Measurements from ENCODE around the gene GPN2. TPM values are rescaled to one million over a fixed set of nuclear protein-coding genes. Genes with fewer than 3 reads are reported as not detected.
A peak's percentile ranks its signal among the peaks of the same experiment; 100 is the strongest.
"Not testable (repeated sequence)": the region's sequence is repeated elsewhere in the genome, so short reads cannot be mapped to it uniquely, and the experiment has no call there.

GPN2 gene
- total and polyA plus RNA-seq, 8 donors = 9.4 to 14.2 (median 11.5) TPM

DNA sequence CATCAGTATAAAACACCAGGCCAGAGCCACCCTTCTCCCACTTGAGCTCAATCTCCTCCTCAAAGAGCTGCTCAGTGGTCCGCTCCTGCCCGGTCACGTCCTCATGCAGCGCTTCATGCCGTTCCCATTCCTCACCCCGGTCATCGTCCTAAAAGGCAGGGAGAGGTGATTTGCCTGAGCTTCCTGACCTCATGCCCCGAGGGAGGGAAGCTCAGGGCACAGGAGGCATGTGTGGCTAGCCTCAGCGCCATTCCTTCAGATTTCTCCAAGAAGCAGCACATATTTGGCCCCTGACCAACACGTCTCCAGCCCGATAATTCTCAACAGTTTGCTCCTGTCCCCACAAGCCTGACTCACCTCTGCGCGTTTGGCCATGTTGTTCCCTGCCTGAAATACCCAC, 4.2 kb upstream of the GPN2 start:
- Histone ChIP-seq H3K4me1 (peaks cover 3 to 8% (median 5%) of the 10 kb centered on the region in 3 donors), H3K27me3 (no peaks in the 10 kb centered on the region), H3K36me3 (peaks cover 0 to 35% (median 6%) of the 10 kb centered on the region in 3 donors), H3K9me3 (no peaks in the 10 kb centered on the region), H3K4me3 (no peak overlapping the region), H3K27ac (no peak overlapping the region)
- WGBS, 2 donors = 92 to 93% methylated on average over 13 of the region's 13 CpGs
- no peak for DNase-seq
- ATAC-seq = no peak
- intact Hi-C loops (cut with DNase I) = no loop called here
- TF ChIP-seq, protein P1, sequence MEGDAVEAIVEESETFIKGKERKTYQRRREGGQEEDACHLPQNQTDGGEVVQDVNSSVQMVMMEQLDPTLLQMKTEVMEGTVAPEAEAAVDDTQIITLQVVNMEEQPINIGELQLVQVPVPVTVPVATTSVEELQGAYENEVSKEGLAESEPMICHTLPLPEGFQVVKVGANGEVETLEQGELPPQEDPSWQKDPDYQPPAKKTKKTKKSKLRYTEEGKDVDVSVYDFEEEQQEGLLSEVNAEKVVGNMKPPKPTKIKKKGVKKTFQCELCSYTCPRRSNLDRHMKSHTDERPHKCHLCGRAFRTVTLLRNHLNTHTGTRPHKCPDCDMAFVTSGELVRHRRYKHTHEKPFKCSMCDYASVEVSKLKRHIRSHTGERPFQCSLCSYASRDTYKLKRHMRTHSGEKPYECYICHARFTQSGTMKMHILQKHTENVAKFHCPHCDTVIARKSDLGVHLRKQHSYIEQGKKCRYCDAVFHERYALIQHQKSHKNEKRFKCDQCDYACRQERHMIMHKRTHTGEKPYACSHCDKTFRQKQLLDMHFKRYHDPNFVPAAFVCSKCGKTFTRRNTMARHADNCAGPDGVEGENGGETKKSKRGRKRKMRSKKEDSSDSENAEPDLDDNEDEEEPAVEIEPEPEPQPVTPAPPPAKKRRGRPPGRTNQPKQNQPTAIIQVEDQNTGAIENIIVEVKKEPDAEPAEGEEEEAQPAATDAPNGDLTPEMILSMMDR (IDR thresholded peaks at IDR 0.05) = no peak
- no peak for FAIRE-seq

DNA sequence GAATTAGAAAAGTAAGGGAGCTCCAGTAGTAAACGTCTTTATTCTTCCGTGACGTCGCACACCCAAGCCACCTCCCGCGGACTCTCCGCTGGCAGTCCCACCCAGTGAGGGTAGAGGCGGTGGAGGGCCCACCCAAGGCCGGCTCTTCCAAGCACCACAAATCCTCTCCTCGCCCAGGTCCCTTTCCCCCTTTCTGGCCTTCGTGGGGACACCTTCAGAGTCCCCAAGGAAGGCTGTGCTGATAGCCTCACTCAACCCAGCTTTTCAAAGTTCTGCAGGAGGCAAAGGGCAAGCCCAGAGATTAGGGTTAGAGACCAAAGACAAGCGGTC, 349 bp upstream of the GPN2 start:
- DNase-seq = no peak
- peak; percentile 33 to 50 (median 42) for ATAC-seq
- FAIRE-seq = no peak
- H3K27me3 ChIP-seq = no peaks in the 10 kb centered on the region
- H3K4me3 ChIP-seq = peak overlapping the region; percentile 82 to 97 (median 94)
- peaks cover 4 to 34% (median 9%) of the 10 kb centered on the region in 3 donors for H3K36me3 ChIP-seq
- no peaks in the 10 kb centered on the region for H3K9me3 ChIP-seq
- peaks cover 6 to 8% (median 8%) of the 10 kb centered on the region in 3 donors for H3K4me1 ChIP-seq
- TF ChIP-seq, protein P1 (IDR thresholded peaks at IDR 0.05) = no peak
- WGBS, 2 donors = 1% methylated on average over 11 to 12 of the region's 12 CpGs
- intact Hi-C loops (cut with DNase I) = no loop called here
- H3K27ac ChIP-seq = peak overlapping the region; percentile 83 to 96 (median 88)

DNA sequence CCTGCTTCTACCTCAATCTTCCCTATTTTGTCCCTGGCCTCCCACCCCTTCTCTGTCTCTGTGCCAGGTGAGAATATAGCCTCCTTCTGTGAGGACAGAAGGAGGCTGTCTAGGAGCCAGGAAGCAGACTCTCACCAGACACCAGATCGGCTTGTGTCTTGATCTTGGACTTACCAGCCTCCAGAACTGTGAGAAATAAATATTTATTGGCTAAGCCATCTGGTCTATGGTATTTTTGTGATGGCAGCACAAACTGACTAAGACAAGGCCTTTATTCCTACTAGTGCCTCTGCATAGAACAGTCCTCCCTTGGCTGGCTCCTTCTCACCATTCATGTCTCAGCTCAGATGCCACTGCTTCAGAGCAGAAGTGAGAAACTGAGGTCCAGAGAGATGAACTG, 1.9 kb downstream of the GPN2 start:
- intact Hi-C loops (cut with DNase I) = no loop called here

DNA sequence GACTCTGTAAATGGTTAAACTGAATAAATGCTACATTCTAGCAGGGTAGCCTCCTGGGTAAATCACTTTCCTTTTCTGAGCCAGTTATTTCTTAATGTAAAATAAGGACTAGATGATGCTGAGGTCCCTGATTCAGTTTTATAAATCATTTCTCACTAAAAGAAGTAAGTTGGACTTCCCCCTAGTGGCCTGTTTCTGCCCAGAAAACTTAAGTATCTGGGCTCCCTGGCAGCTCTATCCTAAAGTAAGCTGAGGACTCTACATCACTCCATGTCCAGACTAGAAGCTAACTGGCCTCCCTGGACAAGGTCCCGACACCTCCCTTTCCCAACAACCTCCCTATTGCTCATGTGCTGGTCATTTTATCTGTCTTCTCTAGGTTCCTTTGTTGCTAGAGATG, 3.0 kb downstream of the GPN2 start:
- intact Hi-C loops (cut with DNase I) = no loop called here
- WGBS, 2 donors = 60 to 73% methylated on average over 1 of the region's 1 CpG
- FAIRE-seq (no peak), DNase-seq (no peak), ATAC-seq (no peak)
- Histone ChIP-seq H3K36me3 (peaks cover 13 to 51% (median 39%) of the 10 kb centered on the region in 3 donors), H3K9me3 (no peaks in the 10 kb centered on the region), H3K4me1 (peaks cover 6 to 8% (median 8%) of the 10 kb centered on the region in 3 donors), H3K27me3 (no peaks in the 10 kb centered on the region), H3K4me3 (no peak overlapping the region), H3K27ac (no peak overlapping the region)
- TF ChIP-seq, protein P1 (IDR thresholded peaks at IDR 0.05) = peak; percentile 16 to 32 (median 26)

More for the DNA sequence above, 1.9 kb downstream of the GPN2 start:
- DNase-seq (no peak), FAIRE-seq (no peak), ATAC-seq (no peak)
- Histone ChIP-seq H3K9me3 (no peaks in the 10 kb centered on the region), H3K4me3 (no peak overlapping the region), H3K27me3 (no peaks in the 10 kb centered on the region), H3K36me3 (peaks cover 5 to 51% (median 28%) of the 10 kb centered on the region in 3 donors), H3K4me1 (peaks cover 6 to 8% (median 8%) of the 10 kb centered on the region in 3 donors), H3K27ac (no peak overlapping the region)
- TF ChIP-seq, protein P1 (IDR thresholded peaks at IDR 0.05) = no peak
- WGBS, 2 donors = 92 to 95% methylated on average over 1 of the region's 1 CpG

DNA sequence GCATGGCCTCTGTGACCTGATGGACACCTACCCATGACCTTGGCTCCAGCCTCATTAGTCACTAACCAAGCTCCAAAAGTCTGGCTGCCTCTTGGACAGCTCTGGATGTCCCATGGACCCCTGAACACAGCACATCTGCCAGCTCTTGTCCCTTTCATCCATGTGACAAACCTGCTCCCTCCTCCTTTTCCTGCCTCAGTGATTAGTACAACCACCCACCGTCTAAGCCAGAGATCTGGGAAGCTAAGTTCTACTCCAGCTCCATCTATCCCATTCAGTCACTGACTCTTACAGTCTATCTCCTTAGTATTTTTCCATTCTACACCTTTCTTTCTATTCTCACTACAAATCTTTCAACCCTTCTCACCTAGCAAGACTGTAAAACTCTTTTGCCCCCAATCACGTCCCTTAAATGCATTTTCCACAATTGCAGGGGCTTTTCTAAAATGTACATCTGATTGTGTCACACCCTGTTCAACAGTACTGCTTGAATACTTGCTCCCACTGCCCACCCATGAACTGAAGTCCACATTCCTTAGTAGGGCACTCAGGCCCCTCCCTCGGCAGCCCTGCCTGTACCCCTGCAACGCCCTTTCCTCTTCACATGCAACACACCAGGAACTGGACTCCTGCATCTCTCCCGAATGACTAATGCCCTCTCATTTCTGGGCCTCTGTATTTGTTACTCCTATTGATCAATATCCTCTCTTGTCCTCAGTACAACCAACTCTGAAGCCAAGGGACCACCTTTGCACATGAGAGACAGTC, 7.2 kb downstream of the GPN2 start:
- DNase-seq (no peak), ATAC-seq (no peak), FAIRE-seq (no peak)
- no peak overlapping the region for H3K27ac ChIP-seq
- no peaks in the 10 kb centered on the region for H3K27me3 ChIP-seq
- intact Hi-C loops (cut with DNase I) = loop anchor here in 1 of 3 donors (5.0 kb wide), 1 partner anchor 281 kb away; no protein-coding TSS in a partner anchor
- H3K4me1 ChIP-seq = no peaks in the 10 kb centered on the region
- peaks cover 13 to 65% (median 54%) of the 10 kb centered on the region in 3 donors for H3K36me3 ChIP-seq
- WGBS, 2 donors = 84 to 93% methylated on average over 5 of the region's 5 CpGs
- TF ChIP-seq, protein P1 (IDR thresholded peaks at IDR 0.05) = no peak
- no peaks in the 10 kb centered on the region for H3K9me3 ChIP-seq
- no peak overlapping the region for H3K4me3 ChIP-seq

DNA sequence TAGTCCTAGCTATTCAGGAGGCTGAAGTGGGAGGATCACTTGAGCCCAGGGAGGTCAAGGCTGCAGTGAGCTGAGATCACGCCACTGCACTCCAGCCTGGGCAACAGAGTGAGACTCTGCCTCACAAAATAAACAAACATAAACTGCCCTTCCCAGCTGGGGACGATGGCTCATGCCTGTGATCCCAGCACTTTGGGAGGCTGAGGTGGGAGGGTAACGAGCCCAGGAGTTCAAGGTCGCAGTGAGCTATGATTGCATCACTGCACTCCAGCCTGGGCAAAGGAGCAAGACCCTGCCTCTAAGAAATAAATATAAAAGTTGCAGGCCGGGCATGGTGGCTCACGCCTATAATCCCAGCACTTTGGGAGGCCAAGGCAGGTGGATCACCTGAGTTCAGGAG, 8.5 kb downstream of the GPN2 start:
- peaks cover 13 to 58% (median 53%) of the 10 kb centered on the region in 3 donors for H3K36me3 ChIP-seq
- not testable (repeated sequence) for DNase-seq, H3K9me3 ChIP-seq, H3K27me3 ChIP-seq, ATAC-seq, H3K4me3 ChIP-seq, H3K27ac ChIP-seq, FAIRE-seq, H3K4me1 ChIP-seq
- intact Hi-C loops (cut with DNase I) = loop anchor here in 1 of 3 donors (5.0 kb wide), 1 partner anchor 279 kb away; no protein-coding TSS in a partner anchor
- WGBS, 2 donors = 70 to 72% methylated on average over 6 of the region's 6 CpGs
